ENCODE measurements around the gene HAO2.

The HAO2 gene

DNA sequence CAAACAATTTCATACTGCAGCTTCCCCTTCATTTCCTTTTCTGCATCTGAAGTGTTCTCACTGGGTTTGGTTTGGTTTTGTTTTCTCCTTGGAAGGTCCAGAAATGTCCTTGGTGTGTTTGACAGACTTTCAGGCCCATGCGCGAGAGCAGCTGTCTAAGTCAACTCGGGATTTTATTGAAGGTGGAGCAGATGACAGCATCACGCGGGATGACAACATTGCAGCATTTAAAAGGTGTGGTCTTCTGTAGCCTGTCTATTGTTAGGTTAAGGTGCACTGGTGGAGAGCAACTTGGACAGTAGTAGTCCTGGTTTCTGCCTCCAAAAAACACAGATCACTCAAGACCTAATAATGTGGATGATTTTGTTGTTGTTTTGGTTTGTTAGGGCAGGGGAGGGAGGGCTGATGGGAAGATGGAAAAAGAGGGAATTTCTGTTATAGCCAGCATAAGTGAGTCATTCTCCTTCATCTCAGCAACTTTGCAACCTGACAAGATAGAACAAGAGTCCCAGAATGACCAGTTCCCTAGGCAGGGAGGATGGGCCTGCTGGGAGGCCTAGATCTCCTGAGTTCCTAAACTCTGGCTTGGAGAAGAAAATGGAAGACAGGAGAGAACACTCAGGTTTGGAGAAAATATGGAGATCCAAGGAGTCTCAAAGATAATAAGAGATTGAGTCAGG, 12.5 kb downstream of the HAO2 start:
- DNase-seq = no peak

DNA sequence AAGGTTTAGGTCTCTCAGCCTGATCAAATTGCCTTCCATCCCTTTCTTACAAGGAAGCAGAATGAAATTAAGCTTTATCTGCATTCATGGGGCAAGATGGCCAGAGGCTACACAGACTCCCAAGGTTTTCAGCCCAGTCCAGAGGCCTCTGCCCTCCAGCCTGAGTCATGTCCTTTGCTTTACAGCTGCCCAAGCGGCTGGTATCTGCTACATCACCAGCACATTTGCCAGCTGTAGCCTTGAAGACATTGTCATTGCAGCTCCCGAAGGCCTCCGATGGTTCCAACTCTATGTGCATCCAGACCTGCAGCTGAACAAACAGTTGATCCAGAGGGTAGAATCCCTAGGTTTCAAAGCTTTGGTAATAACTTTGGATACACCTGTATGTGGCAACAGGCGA, 16.0 kb downstream of the HAO2 start:
- no peak for DNase-seq

DNA sequence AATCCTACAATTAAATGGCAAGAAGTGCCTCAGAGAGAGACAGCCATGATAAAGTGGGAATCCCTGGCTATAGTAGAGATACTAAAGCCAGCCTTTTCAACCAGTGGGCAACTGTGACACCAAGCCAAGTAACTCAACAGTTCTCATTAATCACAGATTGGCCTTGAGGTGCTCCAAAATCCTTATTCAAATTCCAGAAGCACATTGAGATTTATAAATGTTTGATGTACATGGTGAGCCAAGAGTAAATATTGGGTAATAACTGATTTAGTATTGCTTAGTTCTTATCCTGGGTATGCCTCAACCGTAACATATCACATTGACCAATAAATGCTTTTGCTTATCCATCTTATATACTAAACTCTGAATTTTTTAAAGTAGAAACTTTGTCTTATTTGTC, 17.1 kb downstream of the HAO2 start:
- DNase-seq = no peak

DNA sequence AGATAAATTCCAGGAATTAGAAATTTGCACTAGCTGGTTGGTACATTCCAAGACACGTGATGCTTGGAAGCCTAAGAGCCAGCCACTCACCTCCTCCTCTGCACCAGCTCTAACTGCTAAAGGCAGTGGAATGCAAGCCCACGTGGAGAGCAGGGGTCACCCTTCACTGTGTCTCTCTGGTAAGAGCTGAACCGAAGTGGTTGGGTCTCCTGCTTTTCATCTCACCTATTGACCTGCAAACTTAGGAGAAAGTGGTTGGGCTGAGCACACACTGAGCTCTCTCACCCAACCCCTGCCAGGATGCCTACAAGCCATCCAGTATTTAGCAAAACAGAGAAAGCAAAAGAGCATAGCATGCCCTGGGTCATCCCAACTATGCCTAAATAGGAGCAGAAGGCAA, 19.3 kb downstream of the HAO2 start:
- no peak for DNase-seq

DNA sequence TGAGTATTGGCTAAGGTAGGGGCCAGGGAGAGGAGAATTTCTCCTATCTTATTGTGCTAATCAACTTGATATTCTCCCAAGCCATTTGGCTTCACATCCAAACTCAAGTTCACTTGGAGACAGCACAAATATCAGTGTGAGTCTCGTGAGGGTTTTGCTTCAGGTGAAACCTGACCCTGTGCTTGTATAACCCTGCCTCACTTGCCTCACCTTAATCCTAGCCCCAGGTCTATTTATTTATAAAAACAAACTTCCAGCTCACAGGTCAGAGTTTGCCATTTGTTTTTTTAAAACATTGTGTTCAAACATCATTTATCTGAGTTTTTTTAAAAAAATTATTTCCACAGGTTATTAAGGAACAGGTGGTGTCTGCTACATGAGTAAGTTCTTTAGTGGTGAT, 19.9 kb downstream of the HAO2 start:
- DNase-seq = no peak

DNA sequence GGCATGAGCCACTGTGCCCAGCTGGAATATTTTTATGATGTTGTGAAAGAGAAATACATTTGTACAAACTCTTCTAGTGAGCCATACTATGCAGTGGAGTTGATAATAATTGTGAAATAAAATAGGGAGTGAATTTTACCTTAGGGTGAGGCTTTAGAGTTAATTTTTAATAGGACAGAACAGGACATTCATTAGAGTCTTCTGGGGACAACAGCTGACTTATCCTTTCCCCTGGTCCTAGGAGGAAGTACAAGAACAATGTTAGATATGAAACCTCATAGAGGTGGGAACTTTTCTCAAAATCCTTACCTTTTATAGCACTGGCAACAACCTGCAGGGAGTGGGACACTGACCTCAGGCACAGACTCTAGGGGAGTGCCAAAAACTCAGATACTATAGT, 21.9 kb downstream of the HAO2 start:
- DNase-seq = no peak

DNA sequence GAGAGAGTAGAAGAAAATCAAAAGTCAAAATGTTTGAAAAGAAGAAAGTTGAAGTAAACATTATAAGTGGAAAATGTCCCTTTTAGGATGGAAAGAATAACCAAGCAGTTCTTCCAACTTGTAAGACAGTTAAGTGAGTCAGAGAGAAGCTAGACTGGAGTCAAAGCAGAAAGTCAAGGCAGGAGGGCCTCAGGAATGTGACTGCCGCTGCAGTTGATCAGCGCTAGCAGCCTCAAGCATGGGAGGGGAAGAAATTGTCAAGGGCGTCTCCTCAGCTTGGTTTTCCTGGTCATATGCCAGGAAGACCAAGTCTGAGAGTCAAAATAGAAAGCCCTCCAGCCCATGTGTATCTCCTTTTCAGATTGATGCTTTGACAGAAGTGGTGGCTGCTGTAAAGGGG, 23.2 kb downstream of the HAO2 start:
- no peak for DNase-seq

DNA sequence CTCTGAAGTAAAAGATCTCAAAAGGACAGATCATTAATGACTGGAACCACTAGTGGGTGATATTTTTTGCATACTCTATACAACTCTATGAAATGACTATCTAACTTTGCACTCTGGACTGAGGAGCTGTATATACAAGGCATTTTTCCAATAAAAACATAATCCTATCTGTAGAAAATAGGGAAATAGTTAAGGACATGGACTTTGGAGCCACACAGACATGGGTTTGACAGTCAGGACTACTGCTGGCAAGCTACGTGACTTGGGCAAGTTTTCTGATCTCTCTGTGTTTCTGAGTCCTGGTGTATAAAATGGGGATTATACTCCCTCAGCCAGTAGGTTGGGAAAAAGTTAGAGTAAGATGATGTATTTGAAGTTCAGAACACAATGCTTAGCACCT, 25.5 kb downstream of the HAO2 start:
- no peak for DNase-seq

DNA sequence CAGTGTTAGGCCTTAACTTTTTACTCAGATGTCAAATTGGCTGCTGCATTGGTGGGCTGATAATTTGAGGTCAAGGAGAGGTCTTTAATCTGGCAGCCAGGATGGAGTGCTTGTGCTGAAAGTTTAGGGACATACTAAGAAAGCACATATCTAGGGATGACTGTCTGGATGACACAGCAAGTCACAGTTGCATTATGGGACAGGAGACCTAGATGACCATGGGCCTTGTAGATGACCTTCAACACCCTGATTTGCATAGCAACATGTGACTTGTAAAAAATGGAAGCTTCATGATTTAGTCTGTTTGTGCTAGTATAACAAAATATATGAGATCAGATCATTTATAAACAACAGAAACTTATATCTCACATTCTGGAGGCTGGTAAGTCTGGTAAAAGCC, 28.4 kb downstream of the HAO2 start:
- DNase-seq = no peak

DNA sequence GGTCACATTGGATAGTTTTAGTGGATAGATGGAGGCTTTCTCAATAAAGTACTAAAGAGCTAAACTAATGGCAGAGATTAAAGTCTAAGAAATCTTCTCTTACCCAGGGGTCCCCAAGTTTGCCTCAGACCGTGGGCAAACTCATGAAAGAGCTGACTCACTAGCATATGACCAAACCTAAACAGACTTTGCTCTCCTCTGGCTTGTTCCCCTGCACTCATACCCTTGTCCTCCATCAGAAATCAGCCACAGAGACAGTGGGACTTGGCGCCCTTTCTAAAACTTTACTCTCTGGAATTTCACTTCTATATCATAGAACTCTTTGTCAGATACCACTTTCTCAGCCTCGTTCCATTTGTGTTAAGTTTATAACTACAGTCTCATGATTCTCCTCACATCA, 29.4 kb downstream of the HAO2 start:
- DNase-seq = no peak

DNA sequence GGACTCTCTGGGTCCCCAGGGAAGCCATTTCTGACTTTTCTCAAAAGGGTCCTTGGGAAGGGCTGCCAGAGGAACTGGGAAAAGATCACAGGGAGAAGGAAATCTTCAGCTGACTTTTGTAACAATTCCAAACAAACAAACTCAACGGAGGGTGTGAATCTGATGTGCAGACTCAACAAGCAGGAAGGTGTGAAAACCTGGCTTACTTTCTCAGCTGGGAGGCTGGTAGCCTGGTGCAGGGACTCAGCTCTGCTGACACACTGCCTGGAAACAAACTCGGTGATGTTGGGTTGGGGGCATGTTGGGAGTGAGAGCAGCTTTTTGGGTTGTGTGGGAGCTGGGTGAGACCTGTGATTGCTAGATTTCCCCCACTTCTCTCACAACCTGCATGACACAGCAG, 36.2 kb downstream of the HAO2 start:
- no peak for DNase-seq

DNA sequence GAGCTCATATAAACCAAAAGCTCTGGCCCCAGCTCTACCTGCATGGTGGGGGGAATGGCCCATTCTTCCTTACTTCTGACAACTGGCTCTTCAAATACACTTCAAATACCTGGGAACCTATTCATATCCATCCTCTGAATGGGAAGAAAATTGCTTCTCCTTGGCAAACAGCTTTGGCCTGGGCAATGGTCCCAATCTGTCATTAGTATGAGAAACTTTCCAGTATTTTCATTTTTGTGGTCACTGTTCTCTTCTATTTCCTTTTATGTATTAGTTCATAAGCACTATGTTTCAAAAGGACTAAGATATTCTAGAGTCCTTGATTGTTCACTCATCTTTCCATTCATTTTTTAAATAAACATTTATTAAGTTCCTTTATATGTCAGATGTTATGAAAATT, 41.1 kb downstream of the HAO2 start:
- DNase-seq = no peak

DNA sequence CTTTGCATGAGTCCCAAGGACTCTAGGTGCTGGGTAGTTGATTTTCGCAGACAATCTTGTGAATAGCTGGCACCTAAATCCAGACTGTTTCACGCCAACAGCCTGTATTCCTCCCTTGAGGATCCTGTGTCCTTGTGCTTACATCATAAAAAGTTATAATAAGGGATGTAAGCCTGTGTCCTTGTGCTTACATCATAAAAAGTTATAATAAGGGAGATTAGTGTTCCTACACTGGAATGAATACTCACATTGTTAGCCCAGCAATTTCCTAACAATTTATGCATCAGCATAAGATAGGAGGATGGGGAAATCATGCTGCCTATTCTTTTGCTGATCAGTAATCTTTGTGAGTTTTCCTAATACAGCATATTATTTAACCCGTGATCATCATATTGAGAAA, 42.4 kb downstream of the HAO2 start:
- DNase-seq = no peak

DNA sequence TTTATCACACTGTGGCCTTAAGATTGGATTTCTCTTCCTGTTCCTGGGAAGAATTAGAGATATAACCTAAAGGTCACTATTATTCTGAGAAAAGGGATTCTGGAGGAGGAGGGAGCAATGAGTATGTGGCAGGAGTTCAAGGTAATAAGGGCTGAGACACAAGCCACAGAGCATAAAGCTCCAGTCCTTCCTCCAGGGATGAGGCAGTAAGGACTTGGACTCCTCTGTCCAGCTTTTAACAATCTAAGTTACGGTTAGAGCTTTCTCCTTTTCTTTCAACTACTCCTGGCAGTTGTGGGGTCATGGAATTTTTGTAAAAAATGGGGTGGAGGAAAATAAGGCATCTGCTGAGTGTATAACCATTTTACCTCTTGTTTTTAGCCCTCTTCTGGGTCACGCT, 46.4 kb downstream of the HAO2 start, which contains the start of gene HSD3B2:
TSS of gene HSD3B2 (plus strand) at position 201 of the 400 bp plus-strand sequence. CDS start 270 bp downstream, outside the sequence.
- no peak for DNase-seq

DNA sequence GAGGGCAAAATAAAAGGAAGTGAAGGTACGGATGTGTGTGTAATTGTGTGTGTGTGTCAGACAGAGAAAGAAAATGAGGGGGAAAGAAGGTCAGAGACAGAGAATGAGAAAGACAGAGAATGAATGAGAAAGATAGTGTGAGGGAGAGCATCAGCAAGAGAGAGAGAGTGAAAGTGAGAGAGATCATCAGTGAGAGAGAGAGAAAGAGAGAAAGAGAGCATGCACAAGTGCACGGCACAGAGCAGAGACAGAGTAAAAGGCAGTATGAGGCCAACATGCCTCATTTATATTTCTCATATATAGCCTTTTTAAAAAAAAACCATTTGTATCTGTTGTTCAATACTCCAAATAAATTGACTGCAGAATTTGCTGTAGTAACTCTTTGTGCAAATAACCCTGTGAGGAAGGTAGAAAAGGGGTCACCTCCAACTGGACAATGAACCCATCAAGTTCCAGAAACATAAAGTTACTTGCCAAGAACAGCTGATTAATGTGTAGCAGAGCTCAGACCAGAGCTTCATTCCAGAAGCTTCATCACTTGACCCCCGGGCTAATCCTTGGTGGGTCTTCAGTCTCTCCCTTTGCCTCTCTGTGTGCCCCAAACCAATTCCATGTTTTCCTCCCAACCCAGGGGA, 47.5 kb downstream of the HAO2 start:
- no peak for DNase-seq

DNA sequence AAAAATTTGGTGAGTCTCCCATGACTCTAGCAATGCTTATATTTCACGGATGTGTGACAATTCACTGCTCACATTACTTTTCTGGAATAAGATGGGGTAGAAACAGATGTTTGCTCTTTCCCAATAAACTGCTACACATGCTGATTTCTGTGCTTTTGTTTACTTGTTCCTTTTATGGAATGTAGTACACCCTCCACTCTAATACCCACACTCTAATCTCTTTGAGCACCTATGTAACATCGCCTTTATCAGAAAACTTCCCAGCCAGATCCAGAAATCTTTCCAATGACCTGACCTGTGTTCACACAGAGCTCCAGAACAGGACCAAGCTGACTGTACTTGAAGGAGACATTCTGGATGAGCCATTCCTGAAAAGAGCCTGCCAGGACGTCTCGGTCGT, 50.5 kb downstream of the HAO2 start:
- no peak for DNase-seq

DNA sequence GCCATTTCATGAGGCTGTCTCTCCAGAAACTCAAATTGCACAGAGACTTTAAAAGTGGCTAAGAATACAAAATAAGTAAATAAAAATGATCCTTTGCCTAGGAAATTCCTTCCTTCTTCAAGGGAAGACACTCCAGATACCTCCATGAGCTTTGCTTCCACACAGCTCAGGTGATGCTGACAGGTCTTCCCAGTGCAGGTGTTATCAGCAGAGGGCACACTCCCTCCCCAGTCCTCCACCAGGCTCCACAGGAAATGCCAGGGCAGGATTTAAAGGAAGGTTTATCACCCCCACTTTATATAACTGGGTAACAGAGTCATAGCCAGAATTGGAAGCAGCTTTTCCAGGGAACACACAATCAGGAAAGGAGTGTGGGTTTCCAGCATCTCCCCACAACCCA, 52.1 kb downstream of the HAO2 start:
- DNase-seq = no peak

DNA sequence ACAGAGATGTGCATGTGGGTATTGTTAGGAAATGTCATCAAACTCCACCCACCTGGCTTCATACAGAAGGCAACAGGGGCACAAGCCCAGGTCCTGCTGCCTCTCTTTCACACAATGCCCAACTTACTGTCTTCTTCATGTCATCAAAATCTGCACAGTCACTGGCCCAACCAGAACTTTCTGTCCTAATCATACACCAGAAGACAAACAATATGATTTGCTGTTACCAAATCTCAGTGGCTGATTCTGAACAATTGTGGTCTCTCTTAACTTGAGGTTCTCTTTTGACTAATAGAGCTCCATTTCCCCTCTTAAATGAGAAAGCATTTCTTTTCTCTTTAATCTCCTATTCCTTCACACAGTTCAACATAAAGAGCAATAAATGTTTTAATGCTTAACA, 54.0 kb downstream of the HAO2 start:
- DNase-seq = no peak

DNA sequence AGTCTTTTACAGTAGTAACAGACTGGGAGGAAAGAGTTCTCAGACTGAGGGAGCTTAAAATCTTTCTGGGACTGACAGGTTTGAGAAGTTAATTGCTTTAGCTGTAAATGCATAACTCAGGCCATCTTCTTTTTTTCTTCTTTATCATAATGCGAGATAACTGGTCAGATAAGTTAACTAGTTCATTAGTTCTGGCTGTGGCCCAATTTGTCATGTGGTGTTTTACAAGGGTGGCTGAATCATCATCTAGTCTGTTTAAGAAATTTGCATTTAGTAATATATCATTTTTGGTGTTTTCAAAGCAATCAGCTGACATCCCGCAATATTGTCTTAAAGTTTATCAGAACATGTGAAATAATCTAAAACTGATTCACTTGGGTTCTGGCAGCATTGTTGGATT, 60.4 kb downstream of the HAO2 start:
- no peak for DNase-seq

DNA sequence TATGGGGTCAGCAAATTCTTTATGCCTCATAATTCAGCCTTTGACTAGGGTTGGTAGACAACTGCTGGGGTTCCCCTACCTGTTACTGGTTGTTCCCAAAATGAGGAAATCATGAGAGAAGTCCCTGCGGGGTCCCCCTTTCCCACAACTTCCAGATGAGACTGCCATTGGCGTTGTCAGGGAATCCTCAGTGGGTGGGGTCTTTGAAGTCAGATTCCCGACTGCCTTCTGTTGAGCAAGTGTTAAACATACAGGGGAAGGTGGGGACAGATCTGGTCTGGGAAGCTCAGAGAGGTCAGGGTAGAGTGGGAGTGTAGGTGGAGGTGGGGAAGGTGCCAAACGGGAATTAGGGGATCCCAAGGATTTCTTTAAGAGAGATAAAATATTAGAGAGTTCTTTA, 61.1 kb downstream of the HAO2 start:
- DNase-seq = no peak

DNA sequence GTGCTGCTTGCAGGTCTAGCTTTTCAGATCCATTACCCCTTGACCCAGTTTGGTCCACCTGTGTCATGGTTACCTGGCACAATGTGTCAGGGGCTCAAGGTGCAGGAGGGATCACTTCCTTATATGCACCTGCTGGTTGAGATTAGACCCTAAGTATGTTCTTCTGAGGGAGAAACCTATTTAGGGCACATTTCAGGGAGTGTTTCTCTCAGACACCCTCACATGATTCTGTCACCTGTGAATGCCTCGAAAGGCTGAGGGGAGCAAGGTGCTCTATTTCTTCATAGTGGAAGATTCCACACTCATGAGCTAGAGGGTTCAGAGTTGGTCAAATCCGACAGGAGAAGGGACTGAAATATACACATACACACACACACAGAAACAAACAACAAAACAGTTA, 61.9 kb downstream of the HAO2 start:
- DNase-seq = no peak

DNA sequence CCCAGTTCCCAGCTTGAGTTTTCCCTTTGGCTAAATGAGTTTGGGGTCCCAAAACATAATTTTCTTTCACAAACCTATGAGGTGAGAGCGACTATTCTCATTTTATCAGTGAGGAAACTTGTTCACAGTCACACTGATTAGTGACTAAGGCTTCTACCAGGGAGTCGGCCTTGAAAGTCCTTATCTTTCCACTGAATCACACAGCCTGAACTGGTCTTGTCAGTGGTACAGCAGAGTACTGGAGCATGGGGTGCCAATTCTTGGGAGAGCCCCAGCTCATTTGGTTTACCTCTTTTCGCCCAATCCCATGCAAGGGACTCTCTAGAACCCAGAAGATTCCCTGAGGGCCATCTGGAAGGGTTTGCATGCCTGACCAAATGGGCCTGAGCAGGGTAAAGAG, 63.3 kb downstream of the HAO2 start:
- no peak for DNase-seq

DNA sequence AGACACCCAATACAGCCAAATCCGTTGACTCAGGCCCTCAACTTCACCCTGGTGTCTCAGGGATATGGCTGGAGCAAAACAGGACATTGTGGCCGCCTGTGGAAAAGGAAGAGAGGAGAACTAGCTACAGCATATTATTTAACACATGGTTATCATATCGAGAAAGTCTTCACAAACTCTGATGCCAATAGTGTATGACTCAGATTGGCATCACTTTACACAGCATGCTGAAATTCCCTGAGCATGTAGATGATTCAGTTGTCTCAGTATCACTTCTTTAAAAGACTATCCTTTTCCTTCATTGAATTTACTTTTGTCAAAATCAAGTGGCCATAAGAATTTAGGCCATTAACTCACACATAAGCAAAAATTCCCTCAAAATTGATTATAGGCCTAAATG, 66.5 kb downstream of the HAO2 start:
- DNase-seq = no peak

DNA sequence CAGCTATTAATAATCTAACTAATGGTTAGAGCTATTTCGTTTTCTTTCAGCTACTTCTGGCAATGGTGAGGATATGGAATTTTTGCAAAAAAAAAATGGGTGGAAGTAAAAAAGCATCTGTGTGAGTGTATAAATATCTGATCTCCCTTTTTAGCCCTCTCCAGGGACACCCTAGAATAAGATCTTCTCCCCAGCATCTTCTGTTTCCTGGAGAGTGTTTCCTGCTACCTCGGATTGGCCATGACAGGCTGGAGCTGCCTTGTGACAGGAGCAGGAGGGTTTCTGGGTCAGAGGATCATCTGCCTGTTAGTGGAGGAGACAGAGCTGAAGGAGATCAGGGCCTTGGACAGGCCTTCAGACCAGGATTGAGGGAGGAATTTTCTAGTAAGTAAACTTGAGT, 70.2 kb downstream of the HAO2 start:
- no peak for DNase-seq

DNA sequence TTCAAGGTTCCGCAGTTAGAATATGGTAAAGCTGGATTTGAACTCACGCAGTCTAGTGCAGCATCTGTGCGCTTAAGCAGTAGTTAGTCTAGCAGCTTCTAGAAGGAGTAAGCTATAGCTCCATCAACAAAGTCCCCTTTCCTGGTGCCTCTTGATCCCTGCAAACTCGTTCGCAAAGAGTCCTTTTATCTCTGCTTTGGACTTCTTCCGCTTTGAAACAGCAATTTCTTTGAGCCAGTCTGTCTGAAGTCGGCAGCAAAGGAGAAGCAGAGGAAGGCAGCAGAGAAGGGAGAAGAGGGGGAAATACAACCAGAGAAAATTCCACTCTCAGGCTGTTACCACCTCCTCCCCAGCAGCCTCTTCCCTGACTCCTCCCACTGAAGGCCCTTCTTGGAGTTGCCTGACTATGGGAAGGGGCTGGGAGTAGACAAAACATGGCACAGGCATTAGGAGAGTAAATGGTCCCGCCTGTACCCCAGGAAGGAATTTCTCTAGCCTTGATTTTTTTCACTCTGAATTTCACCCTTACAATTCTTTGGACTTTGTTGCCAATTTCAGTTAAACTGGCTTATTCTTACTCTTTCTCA, 72.2 kb downstream of the HAO2 start:
- DNase-seq = no peak

All from activated CD8-positive, alpha-beta memory T cell treated with anti-CD3 and anti-CD28 coated beads, Interleukin-2, amount 50 U/mL, for 4 hours (primary cell).